Measurements from ENCODE around the gene RPRML. TPM values are rescaled to one million over a fixed set of nuclear protein-coding genes. Genes with fewer than 3 reads are reported as not detected.

RPRML gene
- polyA plus RNA-seq, 2 of the 4 experiments (the other 2 are of a cell fraction), result 0.10 TPM

- FAIRE-seq, result no peak
- TF ChIP-seq RARB (CRISPR knock-in tag; IDR thresholded peaks at IDR 0.05), result no peak
- TF ChIP-seq HEYL (CRISPR knock-in tag; IDR thresholded peaks at IDR 0.05), result no peak
- no peak for TF ChIP-seq REST (IDR thresholded peaks at IDR 0.05)
- no peak for TF ChIP-seq TP53 (CRISPR knock-in tag; IDR thresholded peaks at IDR 0.05)
- TF ChIP-seq SMC3 (IDR thresholded peaks at IDR 0.05), result no peak
- no peak for TF ChIP-seq BHLHE40 (IDR thresholded peaks at IDR 0.05; ENCODE audit: low read depth, low read length)
- TF ChIP-seq NPAS2 (CRISPR knock-in tag; IDR thresholded peaks at IDR 0.05; ENCODE audit: borderline replicate concordance), result no peak
- TF ChIP-seq ZNF302 (CRISPR knock-in tag; IDR thresholded peaks at IDR 0.05), result no peak
- TF ChIP-seq RNF2 (IDR thresholded peaks at IDR 0.05; ENCODE audit: borderline replicate concordance, low read depth), result no peak
- TF ChIP-seq PBX3 (IDR thresholded peaks at IDR 0.05), result no peak
- no peak for TF ChIP-seq MAZ (IDR thresholded peaks at IDR 0.05; ENCODE audit: borderline replicate concordance, low read depth, low read length)
- TF ChIP-seq FOXS1 (CRISPR knock-in tag; IDR thresholded peaks at IDR 0.05), result no peak
- no peak for TF ChIP-seq NFE2L2 (conservative IDR thresholded peaks at IDR 0.05; ENCODE audit: low read length)
- TF ChIP-seq HOXB13 (CRISPR knock-in tag; IDR thresholded peaks at IDR 0.05; ENCODE audit: low read depth), result no peak
- TF ChIP-seq CHD4 (IDR thresholded peaks at IDR 0.05; ENCODE audit: borderline replicate concordance), result no peak
- TF ChIP-seq CEBPB (IDR thresholded peaks at IDR 0.05), result no peak
- ATAC-seq, result no peak; a peak in 1 of 6 replicates
These were observed 34.1 kb downstream of the RPRML start for GRCh38 chr17:46944931-46945330.

GRCh38 chr17:46943501-46944393 lies 35.3 kb downstream of the RPRML start:
- ATAC-seq (no peak; a peak in 1 of 6 replicates), DNase-seq (ENCODE audit: low read depth in 1 of 2, low spot score in 1 of 2) (no peak), FAIRE-seq (no peak)
- WGBS (ENCODE audit: missing lambda C conversion rate), result 89% methylated on average over 21 of the region's 21 CpGs
- Histone ChIP-seq H3K27ac (no peak overlapping the region), H3K4me2 (no peak overlapping the region), H3K9me3 (no peaks in the 10 kb centered on the region), H3K4me1 (no peaks in the 10 kb centered on the region), H3K4me3 (no peak overlapping the region)
- POLR2A ChIA-PET, result no interaction called here
- TF ChIP-seq RAD21 (conservative IDR thresholded peaks at IDR 0.05 in 1 of 2, IDR thresholded peaks at IDR 0.05 in 1 of 2), result no peak
- CTCF ChIA-PET, result interaction anchor here (0.6 to 28.3 kb wide), 14 partner anchors 12 to 721 kb away, joined by 3 to 460 read pairs (median 26); partner anchors contain the start of genes GOSR2 and RPRML

More at GRCh38 chr17:46944931-46945330, 34.1 kb downstream of the RPRML start:
- ChIA-PET POLR2A (interaction anchor here (0.6 kb wide), 1 partner anchor 58 kb away, joined by 3 read pairs; no protein-coding TSS in a partner anchor), CTCF (interaction anchor here (0.9 to 28.3 kb wide), 4 partner anchors 19 to 109 kb away, joined by 3 to 460 read pairs (median 72); partner anchors contain the start of gene RPRML)
- no peak overlapping the region for H3K4me3 ChIP-seq
- H3K4me1 ChIP-seq, result no peaks in the 10 kb centered on the region
- H3K4me2 ChIP-seq, result no peak overlapping the region
- WGBS (ENCODE audit: missing lambda C conversion rate), result 79% methylated on average over 10 of the region's 10 CpGs
- DNase-seq (ENCODE audit: low read depth in 1 of 2, low spot score in 1 of 2), result no peak
- no peak overlapping the region for H3K27ac ChIP-seq
- H3K9me3 ChIP-seq, result no peaks in the 10 kb centered on the region

- DNase-seq (ENCODE audit: low read depth in 1 of 2, low spot score in 1 of 2) (no peak), ATAC-seq (no peak), FAIRE-seq (no peak)
- H3K4me3 ChIP-seq, result no peak overlapping the region
- H3K4me2 ChIP-seq, result no peak overlapping the region
- CTCF ChIA-PET, result interaction anchor here (0.5 to 28.3 kb wide), 28 partner anchors 11 to 721 kb away, joined by 3 to 460 read pairs (median 10); partner anchors contain the start of genes GOSR2 and RPRML
- TF ChIP-seq ZFP36 (IDR thresholded peaks at IDR 0.05; ENCODE audit: borderline replicate concordance, partially characterized antibody) (no peak), RNF2 (IDR thresholded peaks at IDR 0.05; ENCODE audit: borderline replicate concordance, low read depth) (no peak), CHD2 (IDR thresholded peaks at IDR 0.05; ENCODE audit: low read length, partially characterized antibody) (no peak), EHMT2 (IDR thresholded peaks at IDR 0.05; ENCODE audit: low read depth) (no peak), POLR2A (IDR thresholded peaks at IDR 0.05; ENCODE audit: low read length) (no peak), PBX3 (IDR thresholded peaks at IDR 0.05) (no peak), NFE2L2 (conservative IDR thresholded peaks at IDR 0.05; ENCODE audit: low read length) (no peak), RARB (CRISPR knock-in tag; IDR thresholded peaks at IDR 0.05) (no peak)
- H3K9me3 ChIP-seq, result no peaks in the 10 kb centered on the region
- POLR2A ChIA-PET, result no interaction called here
- WGBS (ENCODE audit: missing lambda C conversion rate), result 92% methylated on average over 2 of the region's 2 CpGs
- H3K4me1 ChIP-seq, result no peaks in the 10 kb centered on the region
- no peak overlapping the region for H3K27ac ChIP-seq
These were observed 35.9 kb downstream of the RPRML start for GRCh38 chr17:46943218-46943500.

All from A549 (cell line).